AG04450 (cell line): ENCODE results near the gene HINT1. TPM values are rescaled to one million over a fixed set of nuclear protein-coding genes. Genes with fewer than 3 reads are reported as not detected.

Source experiments
- CTCF ChIA-PET: fragments of 300-600, 350-600 bp; formaldehyde crosslinking; extraction: SDS; loops from one replicate; lab custom pipeline; 2022; ENCODE audit warnings: antibody characterized with exemption, inconsistent platforms; lab: Charles Lee
- POLR2A ChIA-PET: fragments of 350-600 bp; formaldehyde crosslinking; extraction: SDS; loops from one replicate; lab custom pipeline; 2021; ENCODE audit warnings: antibody characterized with exemption, inconsistent platforms; lab: Yijun Ruan, JAX
- DNase-seq: peaks from one replicate; pipeline ENCODE4 v3.0.0-alpha.2; 2011; ENCODE audit warnings: low read depth, low spot score
- H3K27ac ChIP-seq: one replicate; pipeline ENCODE4 v1.5.1; 2012; ENCODE audit warnings: low read depth, low read length, control low read depth
- H3K27me3 ChIP-seq: one replicate; pipeline ENCODE4 v1.6.0; 2012; ENCODE audit warnings: low read length; ENCODE audit not compliant: control insufficient read depth, insufficient read depth
- H3K4me3 ChIP-seq: 2 replicates; pipeline ENCODE4 v1.5.1; 2011; ENCODE audit warnings: mild to moderate bottlenecking, low read depth, low read length, control low read depth
- H3K9me3 ChIP-seq: 2 replicates; pipeline ENCODE4 v1.5.1; 2012; ENCODE audit warnings: low read length; ENCODE audit not compliant: control insufficient read depth, insufficient read depth
- CTCF ChIP-seq: IDR thresholded peaks from 2 replicates; pipeline ENCODE4 v1.5.1; 2011; ENCODE audit warnings: low read depth, low read length, control low read depth, inconsistent platforms
- polyA plus RNA-seq: library from polyadenylated mRNA; depleted of rRNA; stranded (reverse); fragments of >200 nt; gene quantifications from 2 replicates; pipeline ENCODE4 v1.2.3, GENCODE V29; 2011

The HINT1 gene
- polyA plus RNA-seq, 1 experiment: 624 TPM

GRCh38 chr5:131193106-131193505, 28.1 kb upstream of the HINT1 start:
- Histone ChIP-seq H3K27ac (no peak overlapping the region), H3K4me3 (no peak overlapping the region), H3K27me3 (no peaks in the 10 kb centered on the region), H3K9me3 (no peaks in the 10 kb centered on the region)
- ChIA-PET CTCF (interaction anchor here (0.9 to 1.2 kb wide), 2 partner anchors 9 to 815 kb away, joined by 3 read pairs; no protein-coding TSS in a partner anchor), POLR2A (no interaction called here)
- DNase-seq: no peak
- TF ChIP-seq CTCF: no peak

- ChIA-PET POLR2A (interaction anchor here (1.2 kb wide), 1 partner anchor 40 kb away, joined by 3 read pairs; no protein-coding TSS in a partner anchor), CTCF (no interaction called here)
- Histone ChIP-seq H3K27me3 (no peaks in the 10 kb centered on the region), H3K27ac (no peak overlapping the region), H3K4me3 (no peak overlapping the region), H3K9me3 (no peaks in the 10 kb centered on the region)
- no peak for DNase-seq
- no peak for TF ChIP-seq CTCF
Measured at GRCh38 chr5:131186561-131187256, 21.7 kb upstream of the HINT1 start.

- DNase-seq: no peak
- H3K4me3 ChIP-seq: no peak overlapping the region
- H3K9me3 ChIP-seq: no peaks in the 10 kb centered on the region
- CTCF ChIA-PET: no interaction called here
- POLR2A ChIA-PET: no interaction called here
- no peak overlapping the region for H3K27ac ChIP-seq
- no peaks in the 10 kb centered on the region for H3K27me3 ChIP-seq
- TF ChIP-seq CTCF: no peak
Measured at GRCh38 chr5:131185523-131186104, 20.6 kb upstream of the HINT1 start.

GRCh38 chr5:131182839-131183238, 17.8 kb upstream of the HINT1 start:
- Histone ChIP-seq H3K27me3 (no peaks in the 10 kb centered on the region), H3K4me3 (no peak overlapping the region), H3K9me3 (no peaks in the 10 kb centered on the region), H3K27ac (no peak overlapping the region)
- CTCF ChIA-PET: no interaction called here
- no peak for DNase-seq
- POLR2A ChIA-PET: no interaction called here
- TF ChIP-seq CTCF: no peak

GRCh38 chr5:131180407-131180806, 15.4 kb upstream of the HINT1 start:
- DNase-seq: no peak
- POLR2A ChIA-PET: no interaction called here

More at GRCh38 chr5:131180407-131180806, 15.4 kb upstream of the HINT1 start:
- Histone ChIP-seq H3K4me3 (no peak overlapping the region), H3K27ac (no peak overlapping the region), H3K27me3 (no peaks in the 10 kb centered on the region), H3K9me3 (no peaks in the 10 kb centered on the region)
- no peak for TF ChIP-seq CTCF
- CTCF ChIA-PET: no interaction called here
